ENCODE data around the gene HCRTR1.

DNA sequence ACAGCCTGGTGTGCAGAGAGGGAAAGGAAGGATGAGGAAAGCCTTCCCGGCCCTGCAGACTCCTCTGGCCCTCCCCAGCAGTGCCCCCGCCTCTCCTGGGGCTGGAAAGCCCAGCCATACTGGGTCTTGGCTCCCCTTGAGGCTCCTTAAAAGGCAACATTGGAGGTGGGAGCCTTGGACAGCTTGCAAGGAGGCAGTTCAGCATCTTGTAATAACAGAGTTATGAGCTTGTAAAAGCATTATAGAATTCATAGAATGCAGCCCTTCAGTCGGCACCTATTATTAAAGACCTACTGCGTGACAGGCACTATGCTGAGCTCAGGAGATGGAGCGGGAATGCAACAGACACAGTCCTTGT is 37.0 kb upstream of the HCRTR1 start:
- TF ChIP-seq, protein P1, sequence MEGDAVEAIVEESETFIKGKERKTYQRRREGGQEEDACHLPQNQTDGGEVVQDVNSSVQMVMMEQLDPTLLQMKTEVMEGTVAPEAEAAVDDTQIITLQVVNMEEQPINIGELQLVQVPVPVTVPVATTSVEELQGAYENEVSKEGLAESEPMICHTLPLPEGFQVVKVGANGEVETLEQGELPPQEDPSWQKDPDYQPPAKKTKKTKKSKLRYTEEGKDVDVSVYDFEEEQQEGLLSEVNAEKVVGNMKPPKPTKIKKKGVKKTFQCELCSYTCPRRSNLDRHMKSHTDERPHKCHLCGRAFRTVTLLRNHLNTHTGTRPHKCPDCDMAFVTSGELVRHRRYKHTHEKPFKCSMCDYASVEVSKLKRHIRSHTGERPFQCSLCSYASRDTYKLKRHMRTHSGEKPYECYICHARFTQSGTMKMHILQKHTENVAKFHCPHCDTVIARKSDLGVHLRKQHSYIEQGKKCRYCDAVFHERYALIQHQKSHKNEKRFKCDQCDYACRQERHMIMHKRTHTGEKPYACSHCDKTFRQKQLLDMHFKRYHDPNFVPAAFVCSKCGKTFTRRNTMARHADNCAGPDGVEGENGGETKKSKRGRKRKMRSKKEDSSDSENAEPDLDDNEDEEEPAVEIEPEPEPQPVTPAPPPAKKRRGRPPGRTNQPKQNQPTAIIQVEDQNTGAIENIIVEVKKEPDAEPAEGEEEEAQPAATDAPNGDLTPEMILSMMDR (conservative IDR thresholded peaks at IDR 0.05 in 1 of 2, IDR thresholded peaks at IDR 0.05 in 1 of 2; ENCODE audit: extremely low read depth in 1 of 2, insufficient read depth in 1 of 2, low read depth in 1 of 2, low read length in 2 of 2): no peak
- TF ChIP-seq EZH2 (IDR thresholded peaks at IDR 0.05; ENCODE audit: borderline replicate concordance, low read length): no peak
